GM15510 (cell line): ENCODE data around the gene CAPN7.
A peak's percentile ranks its signal among the peaks of the same experiment; 100 is the strongest.

Source experiments
- POLR2A ChIP-seq: IDR thresholded peaks from 3 replicates; pipeline ENCODE4 v1.6.1; 2011; ENCODE audit warnings: borderline replicate concordance; ENCODE audit not compliant: insufficient read length; ENCODE audit errors: extremely low read depth

Gene CAPN7

GRCh38 chr3:15263120-15263519 is 57.1 kb downstream of the CAPN7 start:
- no peak for TF ChIP-seq POLR2A

- no peak for TF ChIP-seq POLR2A
Measured at GRCh38 chr3:15263926-15264325, 57.9 kb downstream of the CAPN7 start.

GRCh38 chr3:15264486-15264885 is 58.4 kb downstream of the CAPN7 start:
- no peak for TF ChIP-seq POLR2A

GRCh38 chr3:15265655-15266509 is 59.8 kb downstream of the CAPN7 start:
- no peak for TF ChIP-seq POLR2A

GRCh38 chr3:15266510-15267376 is 60.7 kb downstream of the CAPN7 start:
- TF ChIP-seq POLR2A, result no peak

GRCh38 chr3:15267502-15267901 is 61.5 kb downstream of the CAPN7 start:
- TF ChIP-seq POLR2A, result no peak

GRCh38 chr3:15268033-15268631 is 62.1 kb downstream of the CAPN7 start:
- no peak for TF ChIP-seq POLR2A

GRCh38 chr3:15269091-15269989 is 63.3 kb downstream of the CAPN7 start:
- TF ChIP-seq POLR2A, result peak; percentile 62

GRCh38 chr3:15271030-15271429 is 65.0 kb downstream of the CAPN7 start:
- TF ChIP-seq POLR2A, result no peak

GRCh38 chr3:15271785-15272381 is 65.8 kb downstream of the CAPN7 start:
- TF ChIP-seq POLR2A, result no peak

GRCh38 chr3:15272426-15273196 is 66.6 kb downstream of the CAPN7 start:
- no peak for TF ChIP-seq POLR2A

- no peak for TF ChIP-seq POLR2A
Measured at GRCh38 chr3:15273227-15273626, 67.2 kb downstream of the CAPN7 start.
